HPDE6-E6E7 (cell line): ENCODE data around the gene PCBD1.
"Not testable (repeated sequence)": the region's sequence is repeated elsewhere in the genome, so short reads cannot be mapped to it uniquely, and the experiment has no call there.

Experiments
- DNase-seq: peaks from one replicate; pipeline ENCODE4 v3.0.0; 2011; ENCODE audit warnings: missing footprints; ENCODE audit errors: extremely low spot score

Gene PCBD1

DNA sequence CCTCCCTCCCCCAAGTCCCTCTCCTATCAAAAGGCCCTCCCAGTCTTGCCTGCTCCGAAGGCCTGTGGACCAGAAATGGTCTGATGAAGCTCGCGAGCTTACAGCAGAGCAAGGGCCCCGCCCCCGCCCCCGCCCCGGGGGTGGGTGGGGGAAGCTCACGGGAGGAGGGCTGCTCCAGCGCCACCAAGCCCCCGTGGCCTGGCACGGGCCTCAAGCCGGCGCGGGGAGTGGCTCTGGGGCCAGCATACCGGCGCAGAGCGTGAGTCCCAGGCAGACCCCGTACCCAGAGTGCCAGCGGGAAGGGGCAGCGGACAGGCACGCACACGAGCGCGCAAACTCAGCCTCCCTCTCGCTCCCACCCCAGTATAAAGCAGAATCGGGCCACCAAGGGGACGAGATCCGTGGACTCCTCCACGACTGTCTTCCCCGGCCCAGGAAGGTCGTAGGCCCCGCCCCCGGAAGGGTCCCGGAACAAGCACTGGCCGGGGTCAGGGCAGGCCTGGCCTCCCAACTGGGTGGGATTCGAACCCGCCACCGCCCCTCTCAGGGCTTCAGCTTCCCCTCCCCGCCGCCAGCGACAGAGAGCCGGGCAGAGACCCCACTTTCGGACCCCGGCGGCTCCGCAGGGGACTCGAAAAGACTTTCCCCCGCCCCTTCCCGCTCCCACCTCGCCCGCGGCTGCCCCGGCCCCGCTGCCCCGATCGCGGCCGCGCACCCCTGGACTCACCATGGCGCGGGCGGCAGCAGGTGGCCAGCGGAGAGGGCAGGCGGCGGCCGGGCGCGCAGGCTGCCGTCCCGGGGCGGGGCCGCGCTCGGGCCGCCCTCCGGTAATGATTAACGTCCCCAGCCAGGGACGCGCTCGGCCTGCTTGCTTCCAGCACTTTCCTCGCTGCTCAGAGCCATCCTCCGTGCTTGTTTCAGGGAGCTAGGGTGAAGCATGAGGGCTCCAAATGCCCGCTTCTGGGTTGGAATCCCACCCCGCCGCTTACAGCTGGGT, at the start of gene PCBD1:
TSS of gene PCBD1 (minus strand) at position 762 of the 997 bp plus-strand sequence. CDS start at position 730, 32 bp downstream.
- peak; percentile 55 for DNase-seq

DNA sequence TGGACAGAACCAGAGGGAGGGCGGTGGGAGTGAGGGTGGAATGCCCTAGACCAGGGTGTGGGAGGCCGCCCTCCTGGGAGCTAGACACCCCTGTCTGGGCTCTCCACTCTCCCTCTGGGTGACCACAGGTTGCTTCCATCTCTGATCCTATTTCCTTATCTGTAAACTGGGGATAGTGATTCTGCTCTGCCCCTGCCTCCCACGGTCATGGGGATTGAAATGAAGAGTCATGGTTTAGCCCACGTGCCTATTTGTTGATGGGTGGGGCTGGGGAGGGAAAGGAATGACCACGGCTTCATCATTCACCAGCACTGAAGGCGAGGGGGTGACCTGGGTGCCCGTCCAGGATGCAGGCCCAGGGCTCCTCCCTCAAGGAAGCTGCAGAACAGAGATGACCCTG, 49.3 kb upstream of the PCBD1 start:
- DNase-seq: no peak

DNA sequence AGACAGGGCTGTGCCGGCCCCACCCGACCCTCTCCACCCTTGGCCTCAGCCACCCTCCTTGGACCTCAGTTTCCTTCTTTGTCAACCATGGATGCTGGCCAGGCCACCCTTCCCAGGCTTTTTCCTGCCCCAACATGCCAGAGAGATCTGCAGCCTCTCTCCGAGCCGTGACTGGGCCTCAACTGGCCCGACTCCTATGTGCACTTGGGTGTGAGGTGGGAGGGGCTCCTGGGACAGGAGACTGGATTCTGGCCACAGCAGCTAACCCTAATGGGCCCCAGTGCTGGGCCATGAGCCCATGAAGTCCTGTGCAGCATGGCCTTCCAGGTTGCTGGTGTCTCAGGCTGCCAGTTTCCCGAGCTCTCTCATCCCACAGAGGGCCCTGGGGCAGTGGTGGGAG, 47.7 kb upstream of the PCBD1 start:
- no peak for DNase-seq

DNA sequence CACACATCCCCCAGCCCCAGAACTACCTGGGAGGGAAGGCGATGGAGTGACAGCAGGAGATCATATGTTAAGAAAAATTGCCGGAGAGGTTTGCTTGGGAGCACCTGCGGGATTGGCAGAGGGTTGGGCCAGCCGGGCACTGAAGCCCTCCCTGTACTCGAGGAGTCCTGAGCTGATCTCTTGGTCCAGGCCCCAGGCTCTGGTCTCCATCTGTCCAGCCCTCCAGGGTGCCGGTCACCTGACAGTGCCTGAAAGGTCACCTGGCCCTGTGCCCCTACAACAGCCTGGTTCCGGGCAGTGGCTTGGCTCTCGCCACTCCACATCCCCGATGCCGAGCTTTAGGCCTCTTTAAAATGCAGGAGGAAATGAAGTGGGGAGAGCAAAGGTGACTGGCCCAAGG, 47.3 kb upstream of the PCBD1 start:
- no peak for DNase-seq

DNA sequence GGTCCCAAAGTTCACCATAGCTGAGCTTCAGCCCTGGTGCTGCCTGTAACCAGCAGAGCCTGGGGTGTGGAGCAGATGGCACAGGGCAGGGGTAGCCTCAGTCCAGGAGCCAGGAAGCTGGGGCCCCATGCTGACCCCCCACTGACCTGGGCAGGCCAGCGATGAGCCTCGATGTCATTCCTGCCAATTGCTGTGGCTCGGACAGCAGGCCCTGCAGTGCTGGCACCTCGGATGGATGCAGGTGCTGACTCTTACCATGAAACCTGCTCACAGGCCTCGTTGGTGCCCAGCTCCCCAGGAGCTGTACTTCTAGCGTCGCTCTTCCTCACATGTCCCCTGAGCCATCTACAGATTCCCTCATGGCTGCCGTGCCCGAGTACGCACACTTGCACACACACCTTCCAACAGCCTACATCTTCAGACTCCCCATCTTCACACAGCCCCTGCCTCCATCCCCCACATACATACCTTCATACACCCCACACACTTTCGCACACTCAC, 46.8 kb upstream of the PCBD1 start:
- no peak for DNase-seq

DNA sequence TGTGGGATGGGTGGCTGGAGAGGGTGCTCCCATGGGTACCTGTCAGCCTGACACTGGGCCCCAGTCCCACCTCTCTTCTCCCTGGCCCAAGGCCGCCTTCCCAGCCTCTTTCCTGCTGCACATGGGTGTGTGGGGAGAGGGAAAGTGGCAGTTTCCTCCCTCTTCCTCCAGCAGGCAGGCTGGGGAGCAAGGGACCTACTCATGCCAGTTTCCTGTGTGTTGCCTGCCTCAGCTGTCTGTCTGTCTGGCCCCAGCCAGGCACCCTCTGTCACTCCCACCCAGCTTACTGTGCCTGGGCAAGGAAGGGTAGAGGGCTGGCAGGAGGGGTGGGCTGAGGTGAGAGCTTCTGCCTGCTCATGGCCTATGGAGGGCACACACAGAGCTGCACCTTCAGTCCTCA, 46.3 kb upstream of the PCBD1 start:
- no peak for DNase-seq

GRCh38 chr10:70932392-70933196, 44.2 kb upstream of the PCBD1 start:
- no peak for DNase-seq

GRCh38 chr10:70931168-70931815, 42.9 kb upstream of the PCBD1 start:
- DNase-seq: peak; percentile 82

GRCh38 chr10:70930263-70931000, 42.1 kb upstream of the PCBD1 start:
- DNase-seq: no peak

GRCh38 chr10:70928140-70928539, 39.8 kb upstream of the PCBD1 start:
- DNase-seq: no peak

GRCh38 chr10:70927189-70927943, 39.0 kb upstream of the PCBD1 start:
- DNase-seq: no peak

GRCh38 chr10:70926226-70927000, 38.0 kb upstream of the PCBD1 start:
- no peak for DNase-seq

GRCh38 chr10:70925377-70926225, 37.2 kb upstream of the PCBD1 start:
- peak; percentile 37 for DNase-seq

GRCh38 chr10:70923696-70924095, 35.3 kb upstream of the PCBD1 start:
- no peak for DNase-seq

GRCh38 chr10:70921285-70921684, 32.9 kb upstream of the PCBD1 start:
- no peak for DNase-seq

DNA sequence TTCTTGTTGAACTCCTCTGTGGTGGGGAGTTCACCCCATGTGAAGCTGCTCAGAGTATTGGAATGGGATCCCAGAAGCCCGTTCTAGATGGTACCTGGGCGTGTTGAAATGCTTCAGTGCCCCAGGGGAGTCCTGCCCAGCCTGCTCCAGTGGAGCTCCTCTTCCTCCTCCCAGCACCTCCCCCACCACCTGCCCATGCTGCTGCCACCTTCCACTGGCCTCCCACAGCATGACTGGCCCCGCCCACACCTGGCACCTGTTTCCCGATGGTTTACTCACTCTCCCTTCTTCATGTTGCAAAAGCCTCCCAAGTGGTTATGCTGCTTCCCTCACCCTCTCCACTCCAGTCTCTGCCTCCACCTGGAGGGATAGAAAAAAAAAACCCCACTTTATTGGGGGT, 32.2 kb upstream of the PCBD1 start:
- no peak for DNase-seq

DNA sequence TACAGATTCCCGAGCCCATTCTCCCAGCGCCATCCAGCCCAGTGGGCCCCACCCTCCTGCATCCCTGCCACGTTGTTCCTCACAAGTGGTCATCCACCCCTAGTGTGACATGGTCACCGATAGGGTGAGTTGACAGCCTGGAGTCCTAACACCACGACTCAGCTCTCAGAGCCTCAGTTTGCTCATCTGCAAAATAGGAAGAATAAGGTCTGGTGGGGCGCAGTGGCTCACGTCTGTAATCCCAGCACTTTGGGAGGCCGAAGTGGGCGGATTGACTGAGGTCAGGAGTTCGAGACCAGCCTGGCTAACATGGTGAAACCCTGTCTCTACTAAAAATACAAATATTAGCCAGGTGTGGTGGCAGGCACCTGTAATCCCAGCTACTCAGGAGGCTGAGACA, 31.5 kb upstream of the PCBD1 start:
- DNase-seq: not testable (repeated sequence)

DNA sequence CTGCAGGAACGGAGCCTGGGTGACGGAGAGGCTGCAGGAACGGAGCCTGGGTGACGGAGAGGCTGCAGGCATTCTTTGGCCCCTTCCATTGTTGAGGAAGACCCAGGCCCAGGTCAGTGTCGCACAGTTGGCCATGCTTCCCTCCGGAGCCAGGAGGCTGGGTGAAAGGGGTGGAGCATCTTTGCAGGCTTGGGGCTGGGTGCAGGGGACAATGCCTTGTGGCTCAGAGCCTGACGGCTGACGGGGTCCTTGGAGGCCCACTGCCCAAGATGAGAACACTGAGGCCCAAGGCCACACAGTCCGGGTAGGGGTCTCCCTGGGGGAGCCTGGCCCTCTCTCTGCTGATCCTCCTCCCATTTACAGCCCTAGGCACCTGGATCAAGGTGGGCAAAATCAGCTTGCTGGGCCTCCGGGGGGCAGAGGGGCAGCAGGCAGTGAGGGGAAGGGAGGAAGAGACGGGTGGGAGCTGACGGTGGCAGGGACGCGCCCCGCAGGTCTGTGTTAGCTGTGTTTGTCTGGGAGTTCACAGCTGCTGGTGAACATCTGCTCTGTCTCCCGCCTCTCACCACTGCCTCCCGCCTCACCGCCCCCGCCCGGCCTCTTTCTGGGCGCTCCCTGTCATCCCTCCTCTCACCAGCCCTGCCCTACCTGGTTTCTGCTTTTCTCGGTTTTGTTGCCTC, 30.6 kb upstream of the PCBD1 start:
- no peak for DNase-seq
